ENCODE results near the gene MRPS23.

MRPS23 gene

GRCh38 chr17:57892820-57893595 is 43.2 kb upstream of the MRPS23 start (continued):
- TF ChIP-seq, protein P1, sequence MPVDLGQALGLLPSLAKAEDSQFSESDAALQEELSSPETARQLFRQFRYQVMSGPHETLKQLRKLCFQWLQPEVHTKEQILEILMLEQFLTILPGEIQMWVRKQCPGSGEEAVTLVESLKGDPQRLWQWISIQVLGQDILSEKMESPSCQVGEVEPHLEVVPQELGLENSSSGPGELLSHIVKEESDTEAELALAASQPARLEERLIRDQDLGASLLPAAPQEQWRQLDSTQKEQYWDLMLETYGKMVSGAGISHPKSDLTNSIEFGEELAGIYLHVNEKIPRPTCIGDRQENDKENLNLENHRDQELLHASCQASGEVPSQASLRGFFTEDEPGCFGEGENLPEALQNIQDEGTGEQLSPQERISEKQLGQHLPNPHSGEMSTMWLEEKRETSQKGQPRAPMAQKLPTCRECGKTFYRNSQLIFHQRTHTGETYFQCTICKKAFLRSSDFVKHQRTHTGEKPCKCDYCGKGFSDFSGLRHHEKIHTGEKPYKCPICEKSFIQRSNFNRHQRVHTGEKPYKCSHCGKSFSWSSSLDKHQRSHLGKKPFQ (tag by site-specific recombination; IDR thresholded peaks at IDR 0.05), result no peak
- TF ChIP-seq ZNF654 (tag by site-specific recombination; IDR thresholded peaks at IDR 0.05; ENCODE audit: low read depth) (no peak), ZNF76 (tag by site-specific recombination; IDR thresholded peaks at IDR 0.05; ENCODE audit: borderline replicate concordance, low read depth) (0 out of 2 replicates have a peak, but pooled peaks have one; percentile 12), ZNF324 (tag by site-specific recombination; IDR thresholded peaks at IDR 0.05) (no peak), ZNF501 (tag by site-specific recombination; IDR thresholded peaks at IDR 0.05) (no peak), BCL6B (tag by site-specific recombination; IDR thresholded peaks at IDR 0.05) (no peak), ZNF558 (tag by site-specific recombination; IDR thresholded peaks at IDR 0.05) (no peak), ZFP69B (tag by site-specific recombination; IDR thresholded peaks at IDR 0.05) (peak; percentile 83), ZNF223 (tag by site-specific recombination; IDR thresholded peaks at IDR 0.05) (peak; percentile 85), ZNF112 (tag by site-specific recombination; IDR thresholded peaks at IDR 0.05) (no peak), ZNF660 (tag by site-specific recombination; IDR thresholded peaks at IDR 0.05) (0 out of 2 replicates have a peak, but pooled peaks have one; percentile 10), ZBTB48 (tag by site-specific recombination; IDR thresholded peaks at IDR 0.05) (no peak), HIC1 (tag by site-specific recombination; IDR thresholded peaks at IDR 0.05) (no peak), ZNF24 (tag by site-specific recombination; IDR thresholded peaks at IDR 0.05) (peak; percentile 45; the same call in 1 of the 2 replicates), ZNF423 (tag by site-specific recombination; IDR thresholded peaks at IDR 0.05) (no peak)
- TF ChIP-seq, protein P2, sequence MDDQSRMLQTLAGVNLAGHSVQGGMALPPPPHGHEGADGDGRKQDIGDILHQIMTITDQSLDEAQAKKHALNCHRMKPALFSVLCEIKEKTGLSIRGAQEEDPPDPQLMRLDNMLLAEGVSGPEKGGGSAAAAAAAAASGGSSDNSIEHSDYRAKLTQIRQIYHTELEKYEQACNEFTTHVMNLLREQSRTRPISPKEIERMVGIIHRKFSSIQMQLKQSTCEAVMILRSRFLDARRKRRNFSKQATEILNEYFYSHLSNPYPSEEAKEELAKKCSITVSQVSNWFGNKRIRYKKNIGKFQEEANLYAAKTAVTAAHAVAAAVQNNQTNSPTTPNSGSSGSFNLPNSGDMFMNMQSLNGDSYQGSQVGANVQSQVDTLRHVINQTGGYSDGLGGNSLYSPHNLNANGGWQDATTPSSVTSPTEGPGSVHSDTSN (CRISPR knock-in tag; IDR thresholded peaks at IDR 0.05), result no peak
- TF ChIP-seq, protein P3, sequence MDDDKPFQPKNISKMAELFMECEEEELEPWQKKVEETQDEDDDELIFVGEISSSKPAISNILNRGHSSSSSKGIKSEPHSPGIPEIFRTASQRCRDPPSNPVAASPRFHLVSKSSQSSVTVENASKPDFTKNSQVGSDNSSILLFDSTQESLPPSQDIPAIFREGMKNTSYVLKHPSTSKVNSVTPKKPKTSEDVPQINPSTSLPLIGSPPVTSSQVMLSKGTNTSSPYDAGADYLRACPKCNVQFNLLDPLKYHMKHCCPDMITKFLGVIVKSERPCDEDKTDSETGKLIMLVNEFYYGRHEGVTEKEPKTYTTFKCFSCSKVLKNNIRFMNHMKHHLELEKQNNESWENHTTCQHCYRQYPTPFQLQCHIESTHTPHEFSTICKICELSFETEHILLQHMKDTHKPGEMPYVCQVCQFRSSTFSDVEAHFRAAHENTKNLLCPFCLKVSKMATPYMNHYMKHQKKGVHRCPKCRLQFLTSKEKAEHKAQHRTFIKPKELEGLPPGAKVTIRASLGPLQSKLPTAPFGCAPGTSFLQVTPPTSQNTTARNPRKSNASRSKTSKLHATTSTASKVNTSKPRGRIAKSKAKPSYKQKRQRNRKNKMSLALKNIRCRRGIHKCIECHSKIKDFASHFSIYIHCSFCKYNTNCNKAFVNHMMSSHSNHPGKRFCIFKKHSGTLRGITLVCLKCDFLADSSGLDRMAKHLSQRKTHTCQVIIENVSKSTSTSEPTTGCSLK (tag by site-specific recombination; IDR thresholded peaks at IDR 0.05), result no peak
- TF ChIP-seq, protein P4, sequence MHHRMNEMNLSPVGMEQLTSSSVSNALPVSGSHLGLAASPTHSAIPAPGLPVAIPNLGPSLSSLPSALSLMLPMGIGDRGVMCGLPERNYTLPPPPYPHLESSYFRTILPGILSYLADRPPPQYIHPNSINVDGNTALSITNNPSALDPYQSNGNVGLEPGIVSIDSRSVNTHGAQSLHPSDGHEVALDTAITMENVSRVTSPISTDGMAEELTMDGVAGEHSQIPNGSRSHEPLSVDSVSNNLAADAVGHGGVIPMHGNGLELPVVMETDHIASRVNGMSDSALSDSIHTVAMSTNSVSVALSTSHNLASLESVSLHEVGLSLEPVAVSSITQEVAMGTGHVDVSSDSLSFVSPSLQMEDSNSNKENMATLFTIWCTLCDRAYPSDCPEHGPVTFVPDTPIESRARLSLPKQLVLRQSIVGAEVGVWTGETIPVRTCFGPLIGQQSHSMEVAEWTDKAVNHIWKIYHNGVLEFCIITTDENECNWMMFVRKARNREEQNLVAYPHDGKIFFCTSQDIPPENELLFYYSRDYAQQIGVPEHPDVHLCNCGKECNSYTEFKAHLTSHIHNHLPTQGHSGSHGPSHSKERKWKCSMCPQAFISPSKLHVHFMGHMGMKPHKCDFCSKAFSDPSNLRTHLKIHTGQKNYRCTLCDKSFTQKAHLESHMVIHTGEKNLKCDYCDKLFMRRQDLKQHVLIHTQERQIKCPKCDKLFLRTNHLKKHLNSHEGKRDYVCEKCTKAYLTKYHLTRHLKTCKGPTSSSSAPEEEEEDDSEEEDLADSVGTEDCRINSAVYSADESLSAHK (tag by site-specific recombination; IDR thresholded peaks at IDR 0.05), result no peak
- TF ChIP-seq, protein P5, sequence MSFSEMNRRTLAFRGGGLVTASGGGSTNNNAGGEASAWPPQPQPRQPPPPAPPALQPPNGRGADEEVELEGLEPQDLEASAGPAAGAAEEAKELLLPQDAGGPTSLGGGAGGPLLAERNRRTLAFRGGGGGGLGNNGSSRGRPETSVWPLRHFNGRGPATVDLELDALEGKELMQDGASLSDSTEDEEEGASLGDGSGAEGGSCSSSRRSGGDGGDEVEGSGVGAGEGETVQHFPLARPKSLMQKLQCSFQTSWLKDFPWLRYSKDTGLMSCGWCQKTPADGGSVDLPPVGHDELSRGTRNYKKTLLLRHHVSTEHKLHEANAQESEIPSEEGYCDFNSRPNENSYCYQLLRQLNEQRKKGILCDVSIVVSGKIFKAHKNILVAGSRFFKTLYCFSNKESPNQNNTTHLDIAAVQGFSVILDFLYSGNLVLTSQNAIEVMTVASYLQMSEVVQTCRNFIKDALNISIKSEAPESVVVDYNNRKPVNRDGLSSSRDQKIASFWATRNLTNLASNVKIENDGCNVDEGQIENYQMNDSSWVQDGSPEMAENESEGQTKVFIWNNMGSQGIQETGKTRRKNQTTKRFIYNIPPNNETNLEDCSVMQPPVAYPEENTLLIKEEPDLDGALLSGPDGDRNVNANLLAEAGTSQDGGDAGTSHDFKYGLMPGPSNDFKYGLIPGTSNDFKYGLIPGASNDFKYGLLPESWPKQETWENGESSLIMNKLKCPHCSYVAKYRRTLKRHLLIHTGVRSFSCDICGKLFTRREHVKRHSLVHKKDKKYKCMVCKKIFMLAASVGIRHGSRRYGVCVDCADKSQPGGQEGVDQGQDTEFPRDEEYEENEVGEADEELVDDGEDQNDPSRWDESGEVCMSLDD (tag by site-specific recombination; IDR thresholded peaks at IDR 0.05), result no peak
- TF ChIP-seq, protein P6, sequence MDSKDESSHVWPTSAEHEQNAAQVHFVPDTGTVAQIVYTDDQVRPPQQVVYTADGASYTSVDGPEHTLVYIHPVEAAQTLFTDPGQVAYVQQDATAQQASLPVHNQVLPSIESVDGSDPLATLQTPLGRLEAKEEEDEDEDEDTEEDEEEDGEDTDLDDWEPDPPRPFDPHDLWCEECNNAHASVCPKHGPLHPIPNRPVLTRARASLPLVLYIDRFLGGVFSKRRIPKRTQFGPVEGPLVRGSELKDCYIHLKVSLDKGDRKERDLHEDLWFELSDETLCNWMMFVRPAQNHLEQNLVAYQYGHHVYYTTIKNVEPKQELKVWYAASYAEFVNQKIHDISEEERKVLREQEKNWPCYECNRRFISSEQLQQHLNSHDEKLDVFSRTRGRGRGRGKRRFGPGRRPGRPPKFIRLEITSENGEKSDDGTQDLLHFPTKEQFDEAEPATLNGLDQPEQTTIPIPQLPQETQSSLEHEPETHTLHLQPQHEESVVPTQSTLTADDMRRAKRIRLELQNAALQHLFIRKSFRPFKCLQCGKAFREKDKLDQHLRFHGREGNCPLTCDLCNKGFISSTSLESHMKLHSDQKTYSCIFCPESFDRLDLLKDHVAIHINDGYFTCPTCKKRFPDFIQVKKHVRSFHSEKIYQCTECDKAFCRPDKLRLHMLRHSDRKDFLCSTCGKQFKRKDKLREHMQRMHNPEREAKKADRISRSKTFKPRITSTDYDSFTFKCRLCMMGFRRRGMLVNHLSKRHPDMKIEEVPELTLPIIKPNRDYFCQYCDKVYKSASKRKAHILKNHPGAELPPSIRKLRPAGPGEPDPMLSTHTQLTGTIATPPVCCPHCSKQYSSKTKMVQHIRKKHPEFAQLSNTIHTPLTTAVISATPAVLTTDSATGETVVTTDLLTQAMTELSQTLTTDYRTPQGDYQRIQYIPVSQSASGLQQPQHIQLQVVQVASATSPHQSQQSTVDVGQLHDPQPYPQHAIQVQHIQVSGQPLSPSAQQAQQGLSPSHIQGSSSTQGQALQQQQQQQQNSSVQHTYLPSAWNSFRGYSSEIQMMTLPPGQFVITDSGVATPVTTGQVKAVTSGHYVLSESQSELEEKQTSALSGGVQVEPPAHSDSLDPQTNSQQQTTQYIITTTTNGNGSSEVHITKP (tag by site-specific recombination; IDR thresholded peaks at IDR 0.05), result peak; percentile 47; the same call in 1 of the 2 replicates
